ENCODE data around the gene M6PR. TPM values are rescaled to one million over a fixed set of nuclear protein-coding genes. Genes with fewer than 3 reads are reported as not detected.
A peak's percentile ranks its signal among the peaks of the same experiment; 100 is the strongest.

M6PR gene
- total and polyA plus RNA-seq, 4 donors: 101 to 129 (median 115) TPM

DNA sequence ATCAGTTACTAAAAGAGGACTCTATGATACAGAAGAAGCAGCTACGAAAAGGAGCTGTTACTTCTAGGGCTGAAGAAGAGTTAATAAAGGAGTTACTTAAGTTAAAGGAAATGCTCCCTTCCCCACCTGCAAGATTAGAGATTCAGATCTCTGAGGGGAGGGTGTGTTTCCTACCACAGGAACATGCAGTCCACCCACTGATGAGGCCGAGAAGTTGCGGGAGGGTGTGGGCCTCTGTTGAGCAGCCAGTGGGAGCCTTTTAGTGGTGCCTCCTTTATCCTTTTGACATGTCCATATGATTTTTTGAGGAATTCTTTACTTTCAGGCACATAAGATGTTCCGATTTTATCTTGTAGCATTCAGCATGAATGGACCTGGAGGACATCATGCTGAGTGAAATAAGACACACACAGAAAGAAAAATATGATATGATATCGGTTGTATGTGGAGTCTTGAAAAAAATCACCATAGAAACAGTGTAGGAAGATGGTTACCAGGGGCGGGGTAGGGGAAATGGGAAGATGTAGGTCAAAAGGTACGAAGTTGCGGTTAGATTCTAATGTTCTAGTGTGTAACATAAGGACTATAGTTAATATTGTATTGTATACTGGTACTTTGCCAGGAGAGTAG is 4.4 kb upstream of the M6PR start:
- WGBS (ENCODE audit: insufficient coverage): 100% methylated on average over 2 of the region's 8 CpGs
- no peak for DNase-seq (ENCODE audit: low read depth in 4 of 6, low spot score in 6 of 6)
- Histone ChIP-seq H3K27me3 (ENCODE audit: control insufficient read depth, insufficient read depth, low read length) (no peaks in the 10 kb centered on the region), H3K9me3 (ENCODE audit: control insufficient read depth, insufficient read depth, low read length) (peaks cover 2% of the 10 kb centered on the region), H3K4me3 (ENCODE audit: low read depth, low read length) (no peak overlapping the region), H3K4me1 (ENCODE audit: control insufficient read depth, insufficient read depth, low read length) (peaks cover under 1% of the 10 kb centered on the region), H3K36me3 (ENCODE audit: control insufficient read depth, insufficient read depth, low read length) (peaks cover 7% of the 10 kb centered on the region), H3K27ac (ENCODE audit: low read depth, low read length) (no peak overlapping the region)

DNA sequence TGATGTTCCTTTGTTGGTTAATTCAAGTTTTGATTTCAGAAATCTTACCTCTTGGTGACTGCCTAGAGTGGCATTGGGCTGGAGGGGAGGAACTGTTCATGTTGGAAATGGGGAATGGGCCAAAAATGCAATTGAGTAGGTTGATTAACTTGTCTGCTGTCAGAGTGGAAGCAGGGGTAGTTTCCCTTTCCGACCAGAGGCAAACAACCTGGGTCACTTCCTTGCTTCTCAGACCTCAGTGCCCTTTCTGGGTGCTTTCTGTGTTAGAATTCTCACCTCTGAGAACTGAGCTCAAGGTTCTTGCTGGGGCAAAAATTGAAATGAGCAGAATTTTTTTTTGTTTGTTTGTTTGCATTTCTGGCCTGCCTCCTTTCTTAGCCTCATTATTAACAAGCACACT is 2.3 kb upstream of the M6PR start:
- WGBS (ENCODE audit: insufficient coverage): 100% methylated on average over 1 of the region's 1 CpG
- Histone ChIP-seq H3K9me3 (ENCODE audit: control insufficient read depth, insufficient read depth, low read length) (peaks cover 2% of the 10 kb centered on the region), H3K4me1 (ENCODE audit: control insufficient read depth, insufficient read depth, low read length) (peaks cover 4% of the 10 kb centered on the region), H3K27ac (ENCODE audit: low read depth, low read length) (no peak overlapping the region), H3K4me3 (ENCODE audit: low read depth, low read length) (no peak overlapping the region), H3K36me3 (ENCODE audit: control insufficient read depth, insufficient read depth, low read length) (peaks cover 5% of the 10 kb centered on the region), H3K27me3 (ENCODE audit: control insufficient read depth, insufficient read depth, low read length) (no peaks in the 10 kb centered on the region)
- no peak for DNase-seq (ENCODE audit: low read depth in 4 of 6, low spot score in 6 of 6)

DNA sequence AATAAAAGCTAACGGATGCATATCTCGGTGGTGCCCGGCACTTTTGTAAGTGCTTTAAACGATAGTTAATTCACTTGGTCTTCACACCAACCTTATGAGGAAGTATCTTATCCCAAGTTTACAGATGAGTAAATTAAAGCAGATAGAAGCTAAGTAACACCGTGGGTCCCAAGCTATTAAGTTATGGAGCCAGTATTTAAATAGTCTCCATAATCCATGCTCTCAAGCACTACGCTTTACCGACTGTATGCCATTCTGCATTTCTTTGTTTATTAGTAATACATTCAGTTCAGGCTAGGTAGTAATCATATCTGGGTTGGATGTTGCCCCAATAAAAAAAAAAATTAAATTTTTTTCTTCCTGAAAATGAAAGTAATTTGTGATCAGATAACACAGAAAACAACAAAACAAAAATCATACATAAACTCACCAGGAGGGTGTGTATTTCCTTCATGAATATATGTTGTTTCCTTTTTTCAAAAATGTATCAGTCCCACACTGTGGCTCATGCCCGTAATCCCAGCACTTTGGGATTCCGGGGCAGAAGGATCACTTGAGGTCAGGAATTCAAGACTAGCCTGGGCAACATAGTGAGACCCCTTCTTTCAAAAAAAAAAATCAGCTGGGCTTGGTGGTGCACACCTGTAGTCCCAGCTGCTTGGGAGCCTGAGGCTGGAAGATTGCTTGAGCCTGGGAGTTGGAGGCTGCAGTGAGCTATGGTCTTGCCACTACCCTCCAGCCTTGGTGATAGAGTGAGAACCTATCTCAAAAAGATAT is 1.4 kb upstream of the M6PR start:
- 80% methylated on average over 3 of the region's 9 CpGs for WGBS (ENCODE audit: insufficient coverage)
- peaks cover 2% of the 10 kb centered on the region for H3K9me3 ChIP-seq (ENCODE audit: control insufficient read depth, insufficient read depth, low read length)
- no peak for DNase-seq (ENCODE audit: low read depth in 4 of 6, low spot score in 6 of 6)
- H3K36me3 ChIP-seq (ENCODE audit: control insufficient read depth, insufficient read depth, low read length): peaks cover under 1% of the 10 kb centered on the region
- peaks cover 4% of the 10 kb centered on the region for H3K4me1 ChIP-seq (ENCODE audit: control insufficient read depth, insufficient read depth, low read length)
- H3K4me3 ChIP-seq (ENCODE audit: low read depth, low read length): peak overlapping the region; percentile 94
- no peaks in the 10 kb centered on the region for H3K27me3 ChIP-seq (ENCODE audit: control insufficient read depth, insufficient read depth, low read length)
- H3K27ac ChIP-seq (ENCODE audit: low read depth, low read length): no peak overlapping the region

DNA sequence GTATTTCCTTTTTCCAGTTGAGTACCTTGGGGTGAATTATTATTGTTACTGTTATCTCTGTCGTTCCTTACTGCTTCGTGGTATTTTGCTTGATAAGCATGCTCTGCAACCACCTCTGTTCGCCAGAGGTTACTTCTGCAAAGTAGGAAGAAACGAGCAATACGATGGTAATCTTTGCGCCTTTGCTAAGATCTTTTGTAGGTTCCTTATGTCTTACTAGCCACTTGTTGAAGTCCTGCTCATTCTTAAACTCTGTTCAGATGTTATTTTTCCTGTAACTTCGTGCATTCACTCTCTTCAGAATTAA is 729 bp upstream of the M6PR start:
- Histone ChIP-seq H3K4me3 (ENCODE audit: low read depth, low read length) (peak overlapping the region; percentile 94), H3K9me3 (ENCODE audit: control insufficient read depth, insufficient read depth, low read length) (peaks cover 2% of the 10 kb centered on the region), H3K36me3 (ENCODE audit: control insufficient read depth, insufficient read depth, low read length) (peaks cover 4% of the 10 kb centered on the region), H3K27ac (ENCODE audit: low read depth, low read length) (peak overlapping the region; percentile 100), H3K4me1 (ENCODE audit: control insufficient read depth, insufficient read depth, low read length) (peaks cover 4% of the 10 kb centered on the region), H3K27me3 (ENCODE audit: control insufficient read depth, insufficient read depth, low read length) (no peaks in the 10 kb centered on the region)
- DNase-seq (ENCODE audit: low read depth in 4 of 6, low spot score in 6 of 6): no peak
- 0% methylated on average over 7 of the region's 7 CpGs for WGBS (ENCODE audit: insufficient coverage)

DNA sequence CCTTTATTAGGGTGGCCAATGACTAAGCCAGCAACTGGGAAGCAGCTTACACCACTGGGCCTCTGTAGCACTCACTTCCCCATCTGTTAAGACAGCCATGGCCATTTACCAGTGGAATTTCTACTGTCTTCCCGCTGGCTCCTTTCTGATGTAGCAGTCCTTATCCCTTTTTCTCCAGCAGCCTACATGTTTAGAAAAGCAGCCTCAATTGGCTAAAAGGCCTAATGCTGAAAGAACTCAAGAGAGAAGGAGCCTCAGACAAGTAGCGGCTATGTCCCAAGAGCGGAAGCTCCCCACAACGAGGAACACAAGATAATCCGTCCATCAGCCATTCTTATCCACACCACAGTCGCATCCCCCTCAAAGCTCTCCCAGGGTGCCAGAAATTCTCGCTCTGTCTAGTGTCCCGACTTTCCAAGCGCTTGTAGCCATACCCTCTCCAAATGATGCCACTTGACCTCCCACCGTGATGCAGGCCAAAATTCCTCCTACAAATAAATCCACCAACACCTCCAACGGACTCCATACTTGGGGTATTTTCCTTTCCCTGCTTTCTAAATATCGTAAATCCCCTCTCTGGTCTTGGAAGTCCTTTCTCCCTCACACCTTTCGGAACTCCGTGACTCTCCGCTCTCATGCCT is 624 bp downstream of the M6PR start:
- WGBS (ENCODE audit: insufficient coverage): 1% methylated on average over 15 of the region's 15 CpGs
- no peaks in the 10 kb centered on the region for H3K9me3 ChIP-seq (ENCODE audit: control insufficient read depth, insufficient read depth, low read length)
- H3K4me1 ChIP-seq (ENCODE audit: control insufficient read depth, insufficient read depth, low read length): peaks cover 4% of the 10 kb centered on the region
- peak in 4 of 6 donors; percentile 1 to 19 (median 4) for DNase-seq (ENCODE audit: low read depth in 4 of 6, low spot score in 6 of 6)
- H3K4me3 ChIP-seq (ENCODE audit: low read depth, low read length): peak overlapping the region; percentile 94
- H3K36me3 ChIP-seq (ENCODE audit: control insufficient read depth, insufficient read depth, low read length): peaks cover 12% of the 10 kb centered on the region
- peak overlapping the region; percentile 100 for H3K27ac ChIP-seq (ENCODE audit: low read depth, low read length)
- no peaks in the 10 kb centered on the region for H3K27me3 ChIP-seq (ENCODE audit: control insufficient read depth, insufficient read depth, low read length)

DNA sequence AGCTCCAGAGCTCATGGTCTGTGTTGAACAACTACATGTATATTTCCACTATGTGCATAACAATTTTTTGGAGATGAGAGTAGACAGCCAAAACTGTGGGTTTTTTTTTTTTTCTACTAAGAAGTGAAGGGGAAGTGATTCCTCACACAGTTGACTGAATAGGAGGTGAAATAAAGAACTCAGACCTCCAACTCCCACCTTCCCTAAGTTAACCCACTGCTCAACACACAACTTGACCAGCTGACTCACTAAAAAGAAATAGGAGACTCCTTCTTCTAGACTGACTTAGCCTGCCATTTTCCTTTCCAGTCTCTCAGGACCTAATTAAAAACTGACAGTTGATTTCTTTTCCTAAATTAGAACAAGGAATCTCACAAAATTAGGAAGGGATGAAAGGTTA is 1.7 kb downstream of the M6PR start:
- Histone ChIP-seq H3K36me3 (ENCODE audit: control insufficient read depth, insufficient read depth, low read length) (peaks cover 21% of the 10 kb centered on the region), H3K4me1 (ENCODE audit: control insufficient read depth, insufficient read depth, low read length) (peaks cover 4% of the 10 kb centered on the region), H3K9me3 (ENCODE audit: control insufficient read depth, insufficient read depth, low read length) (no peaks in the 10 kb centered on the region), H3K4me3 (ENCODE audit: low read depth, low read length) (no peak overlapping the region), H3K27me3 (ENCODE audit: control insufficient read depth, insufficient read depth, low read length) (no peaks in the 10 kb centered on the region), H3K27ac (ENCODE audit: low read depth, low read length) (no peak overlapping the region)
- no peak for DNase-seq (ENCODE audit: low read depth in 4 of 6, low spot score in 6 of 6)

DNA sequence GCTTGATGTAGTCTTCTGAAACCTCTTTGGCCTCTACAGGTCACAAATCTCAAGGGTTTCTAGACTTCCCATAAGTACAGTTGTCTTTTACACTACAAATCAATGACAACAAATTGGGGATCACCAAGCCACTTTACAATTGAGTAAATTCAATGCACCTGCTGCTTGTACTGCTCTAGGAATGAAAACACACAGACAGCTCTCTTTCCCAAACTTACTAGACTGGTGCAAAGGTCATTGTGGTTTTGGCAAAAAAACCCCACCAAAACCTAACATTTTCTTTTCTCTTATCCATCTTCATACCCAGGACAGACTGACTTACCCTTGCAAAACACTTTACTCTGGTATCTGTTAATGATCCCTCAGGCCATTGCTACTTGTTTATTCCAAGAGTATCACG is 2.7 kb downstream of the M6PR start:
- Histone ChIP-seq H3K9me3 (ENCODE audit: control insufficient read depth, insufficient read depth, low read length) (no peaks in the 10 kb centered on the region), H3K4me1 (ENCODE audit: control insufficient read depth, insufficient read depth, low read length) (peaks cover 4% of the 10 kb centered on the region), H3K4me3 (ENCODE audit: low read depth, low read length) (no peak overlapping the region), H3K27me3 (ENCODE audit: control insufficient read depth, insufficient read depth, low read length) (no peaks in the 10 kb centered on the region), H3K27ac (ENCODE audit: low read depth, low read length) (no peak overlapping the region), H3K36me3 (ENCODE audit: control insufficient read depth, insufficient read depth, low read length) (peaks cover 26% of the 10 kb centered on the region)
- DNase-seq (ENCODE audit: low read depth in 4 of 6, low spot score in 6 of 6): no peak
- no CpG with 5 or more reads among the region's 1 CpG for WGBS (ENCODE audit: insufficient coverage)

DNA sequence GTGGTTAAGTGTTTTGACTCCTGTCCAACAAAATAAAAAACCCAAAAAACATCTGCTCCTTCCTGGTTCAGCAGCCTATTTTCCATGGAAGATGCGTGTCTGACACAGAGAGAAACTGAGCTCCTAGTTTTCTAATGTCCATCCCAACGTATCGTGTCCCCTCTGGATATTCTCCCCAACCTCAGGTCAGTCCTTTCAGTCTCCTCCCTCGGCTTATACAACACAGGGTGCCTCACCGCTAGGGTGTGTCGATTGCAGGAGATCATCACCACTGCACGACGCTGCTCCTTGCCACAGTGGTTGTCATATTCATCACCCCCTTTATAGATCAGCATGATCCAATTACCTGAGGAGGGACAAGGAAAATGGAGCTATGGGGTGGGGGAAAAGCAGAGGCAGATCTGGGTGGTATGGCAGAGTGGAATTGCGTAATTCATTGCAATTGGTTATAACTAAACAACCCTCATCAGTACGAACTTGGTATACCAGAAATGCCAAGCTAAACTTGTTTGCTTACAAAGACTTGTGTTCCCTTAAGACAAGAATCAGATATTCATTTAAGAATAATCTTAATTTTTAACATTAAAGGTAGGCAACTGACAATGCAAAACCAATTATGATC is 5.8 kb downstream of the M6PR start:
- DNase-seq (ENCODE audit: low read depth in 4 of 6, low spot score in 6 of 6): no peak
- Histone ChIP-seq H3K36me3 (ENCODE audit: control insufficient read depth, insufficient read depth, low read length) (peaks cover 31% of the 10 kb centered on the region), H3K4me3 (ENCODE audit: low read depth, low read length) (no peak overlapping the region), H3K27me3 (ENCODE audit: control insufficient read depth, insufficient read depth, low read length) (no peaks in the 10 kb centered on the region), H3K27ac (ENCODE audit: low read depth, low read length) (no peak overlapping the region), H3K4me1 (ENCODE audit: control insufficient read depth, insufficient read depth, low read length) (peaks cover 1% of the 10 kb centered on the region), H3K9me3 (ENCODE audit: control insufficient read depth, insufficient read depth, low read length) (no peaks in the 10 kb centered on the region)
- WGBS (ENCODE audit: insufficient coverage): 92% methylated on average over 5 of the region's 10 CpGs

DNA sequence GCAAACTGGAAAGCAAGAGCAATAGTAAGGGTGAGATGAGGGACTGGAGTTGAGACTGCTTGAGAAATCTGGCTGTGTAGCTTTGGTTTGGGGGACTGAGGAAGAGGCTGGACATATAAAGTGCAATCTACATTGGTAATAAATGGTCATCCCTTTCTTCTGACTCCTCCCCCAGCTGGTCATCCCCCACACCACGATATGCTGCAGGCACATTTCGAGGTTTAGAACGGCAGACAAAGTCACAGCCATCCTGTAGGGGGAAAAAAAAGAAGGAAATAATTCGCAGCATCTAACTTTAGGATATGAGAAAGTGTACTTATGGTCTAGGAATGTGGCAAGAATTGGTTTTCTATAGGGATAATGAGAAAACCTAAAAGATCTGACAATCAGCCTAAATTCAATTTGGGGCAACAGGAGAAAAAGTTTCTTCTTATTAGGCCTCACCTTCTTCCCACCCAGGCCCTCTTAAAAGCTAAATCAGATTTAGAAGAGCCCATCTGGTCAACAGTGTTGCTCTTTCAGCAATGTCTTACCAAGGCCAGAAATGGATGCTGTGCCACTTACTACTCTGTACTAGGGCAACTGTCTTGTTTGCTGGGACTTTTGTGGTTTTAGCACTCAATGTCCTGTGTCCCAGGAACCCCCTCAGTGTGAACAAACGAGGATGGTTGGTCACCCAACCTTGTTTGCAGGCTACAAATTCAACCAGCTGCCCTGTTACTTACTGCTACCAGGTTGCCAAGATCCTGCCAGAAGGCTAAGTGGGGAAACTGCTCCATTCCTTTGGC is 7.6 kb downstream of the M6PR start:
- H3K9me3 ChIP-seq (ENCODE audit: control insufficient read depth, insufficient read depth, low read length): no peaks in the 10 kb centered on the region
- no peak for DNase-seq (ENCODE audit: low read depth in 4 of 6, low spot score in 6 of 6)
- no peaks in the 10 kb centered on the region for H3K27me3 ChIP-seq (ENCODE audit: control insufficient read depth, insufficient read depth, low read length)
- H3K27ac ChIP-seq (ENCODE audit: low read depth, low read length): no peak overlapping the region
- peaks cover 40% of the 10 kb centered on the region for H3K36me3 ChIP-seq (ENCODE audit: control insufficient read depth, insufficient read depth, low read length)
- no peak overlapping the region for H3K4me3 ChIP-seq (ENCODE audit: low read depth, low read length)
- WGBS (ENCODE audit: insufficient coverage): 93% methylated on average over 3 of the region's 5 CpGs
- no peaks in the 10 kb centered on the region for H3K4me1 ChIP-seq (ENCODE audit: control insufficient read depth, insufficient read depth, low read length)

Measured in spinal cord (tissue), 10 donors.